ENCODE measurements around the gene RPS6KA3.

GRCh38 chrX:20254712-20255299 is 11.9 kb downstream of the RPS6KA3 start:
- no peak for TF ChIP-seq CTCF (optimal IDR thresholded peaks at IDR 0.05 in 1 of 3, IDR thresholded peaks at IDR 0.05 in 1 of 3, conservative IDR thresholded peaks at IDR 0.05 in 1 of 3; ENCODE audit: extremely low read depth in 1 of 3, insufficient read depth in 2 of 3, low read length in 3 of 3)
- no peak for TF ChIP-seq EZH2 (IDR thresholded peaks at IDR 0.05; ENCODE audit: low read length)

All from keratinocyte (primary cell).